Stomach (tissue), 4 donors: ENCODE results near the gene ERC1.

Source experiments
- POLR2A ChIP-seq, 4 donors: fragments of 450-650 bp; IDR thresholded peaks; one replicate each; pipeline ENCODE4 v1.6.1; 2016; ENCODE audit warnings: antibody characterized with exemption in 4 of 4, control low read depth in 2 of 4, mild to moderate bottlenecking in 1 of 4, moderate library complexity in 1 of 4
- TF ChIP-seq, protein P1 (sequence below), 7 experiments: fragments of 450-650 bp in 4 of 7; fragments of 200-600 bp in 3 of 7; sonication (generic) in 3 of 7; IDR thresholded peaks; one replicate each; pipeline ENCODE4 v1.5.1; 2016 to 2019; ENCODE audit warnings: antibody characterized with exemption in 7 of 7, control low read depth in 2 of 7, mild to moderate bottlenecking in 1 of 7

GRCh38 chr12:1395421-1395955 is 404.5 kb downstream of the ERC1 start:
- TF ChIP-seq, protein P1, sequence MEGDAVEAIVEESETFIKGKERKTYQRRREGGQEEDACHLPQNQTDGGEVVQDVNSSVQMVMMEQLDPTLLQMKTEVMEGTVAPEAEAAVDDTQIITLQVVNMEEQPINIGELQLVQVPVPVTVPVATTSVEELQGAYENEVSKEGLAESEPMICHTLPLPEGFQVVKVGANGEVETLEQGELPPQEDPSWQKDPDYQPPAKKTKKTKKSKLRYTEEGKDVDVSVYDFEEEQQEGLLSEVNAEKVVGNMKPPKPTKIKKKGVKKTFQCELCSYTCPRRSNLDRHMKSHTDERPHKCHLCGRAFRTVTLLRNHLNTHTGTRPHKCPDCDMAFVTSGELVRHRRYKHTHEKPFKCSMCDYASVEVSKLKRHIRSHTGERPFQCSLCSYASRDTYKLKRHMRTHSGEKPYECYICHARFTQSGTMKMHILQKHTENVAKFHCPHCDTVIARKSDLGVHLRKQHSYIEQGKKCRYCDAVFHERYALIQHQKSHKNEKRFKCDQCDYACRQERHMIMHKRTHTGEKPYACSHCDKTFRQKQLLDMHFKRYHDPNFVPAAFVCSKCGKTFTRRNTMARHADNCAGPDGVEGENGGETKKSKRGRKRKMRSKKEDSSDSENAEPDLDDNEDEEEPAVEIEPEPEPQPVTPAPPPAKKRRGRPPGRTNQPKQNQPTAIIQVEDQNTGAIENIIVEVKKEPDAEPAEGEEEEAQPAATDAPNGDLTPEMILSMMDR (IDR thresholded peaks at IDR 0.05) = no peak
- no peak for TF ChIP-seq POLR2A (IDR thresholded peaks at IDR 0.05)
